Osteoblast (primary cell): ENCODE results near the gene EPS8L1. TPM values are rescaled to one million over a fixed set of nuclear protein-coding genes. Genes with fewer than 3 reads are reported as not detected.

Source experiments
- DNase-seq: peaks from one replicate; pipeline ENCODE4 v3.0.0; 2011; ENCODE audit warnings: low spot score, mixed read lengths; ENCODE audit not compliant: insufficient read length; ENCODE audit errors: missing footprints
- H2AFZ ChIP-seq: 2 replicates; pipeline ENCODE4 v1.6.0; 2011; ENCODE audit warnings: mild to moderate bottlenecking, low read length
- H3K27ac ChIP-seq: 2 replicates; pipeline ENCODE4 v1.5.1; 2011; ENCODE audit warnings: mild to moderate bottlenecking, low read depth, low read length, moderate library complexity
- H3K27me3 ChIP-seq: 2 replicates; pipeline ENCODE4 v1.6.0; 2012; ENCODE audit warnings: mild to moderate bottlenecking, control low read depth, inconsistent platforms, low read length, moderate library complexity; ENCODE audit not compliant: insufficient read depth
- H3K36me3 ChIP-seq: 2 replicates; pipeline ENCODE4 v1.5.1; 2011; ENCODE audit warnings: mild to moderate bottlenecking, low read length, control low read depth, moderate library complexity; ENCODE audit not compliant: insufficient read depth
- H3K4me1 ChIP-seq: 2 replicates; pipeline ENCODE4 v1.5.1; 2011; ENCODE audit warnings: mild to moderate bottlenecking, low read length, control low read depth, moderate library complexity; ENCODE audit not compliant: insufficient read depth
- H3K4me2 ChIP-seq: 2 replicates; pipeline ENCODE4 v1.6.0; 2011; ENCODE audit warnings: mild to moderate bottlenecking, low read length; ENCODE audit not compliant: insufficient read depth
- H3K4me3 ChIP-seq: fragments of 200-600 bp; sonication (generic); 3 replicates; pipeline ENCODE4 v1.5.1; 2012; ENCODE audit warnings: mild to moderate bottlenecking, low read length, inconsistent platforms; ENCODE audit not compliant: insufficient read depth
- H3K79me2 ChIP-seq: 2 replicates; pipeline ENCODE4 v1.6.0; 2012; ENCODE audit warnings: mild to moderate bottlenecking, low read length, control low read depth, inconsistent platforms; ENCODE audit not compliant: insufficient read depth
- H3K9me3 ChIP-seq: 2 replicates; pipeline ENCODE4 v1.5.1; 2011; ENCODE audit warnings: low read depth, low read length, control low read depth
- H4K20me1 ChIP-seq: 2 replicates; pipeline ENCODE4 v1.6.0; 2012; ENCODE audit warnings: mild to moderate bottlenecking, low read length, control low read depth; ENCODE audit not compliant: insufficient read depth
- CTCF ChIP-seq: IDR thresholded peaks from 2 replicates; pipeline ENCODE4 v1.5.1; 2011; ENCODE audit warnings: mild to moderate bottlenecking, low read depth, low read length, moderate library complexity; ENCODE audit errors: extremely low read depth
- total RNA-seq: library from RNA; depleted of rRNA; stranded (reverse); fragments of >200 nt; gene quantifications from 2 replicates; pipeline ENCODE4 v1.2.3, GENCODE V29; 2012

EPS8L1 gene
- total RNA-seq, 1 donor, result 1.1 TPM

DNA sequence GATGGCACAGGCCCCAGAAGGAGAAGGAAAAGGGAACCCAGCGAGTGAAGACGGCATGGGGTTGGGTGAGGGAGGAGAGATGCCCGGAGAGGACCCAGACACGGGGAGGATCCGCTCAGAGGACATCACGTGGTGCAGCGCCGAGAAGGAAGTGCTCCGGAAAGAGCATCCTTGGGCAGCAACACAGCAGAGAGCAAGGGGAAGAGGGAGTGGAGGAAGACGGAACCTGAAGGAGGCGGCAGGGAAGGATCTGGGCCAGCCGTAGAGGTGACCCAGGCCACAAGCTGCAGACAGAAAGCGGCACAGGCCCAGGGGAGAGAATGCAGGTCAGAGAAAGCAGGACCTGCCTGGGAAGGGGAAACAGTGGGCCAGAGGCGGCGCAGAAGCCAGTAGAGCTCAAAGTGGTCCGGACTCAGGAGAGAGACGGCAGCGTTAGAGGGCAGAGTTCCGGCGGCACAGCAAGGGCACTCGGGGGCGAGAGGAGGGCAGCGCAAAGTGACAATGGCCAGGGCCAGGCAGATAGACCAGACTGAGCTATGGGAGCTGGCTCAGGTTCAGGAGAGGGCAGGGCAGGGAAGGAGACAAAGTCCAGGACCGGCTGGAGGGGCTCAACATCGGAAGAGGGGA, 40.7 kb downstream of the EPS8L1 start:
- peak overlapping the region; percentile 94 for H3K4me3 ChIP-seq
- H3K27ac ChIP-seq, result peak overlapping the region; percentile 77
- H3K36me3 ChIP-seq, result peaks cover 4% of the 10 kb centered on the region
- peaks cover 58% of the 10 kb centered on the region for H3K79me2 ChIP-seq
- H3K27me3 ChIP-seq, result no peaks in the 10 kb centered on the region
- H3K4me2 ChIP-seq, result peak overlapping the region; percentile 97
- H3K9me3 ChIP-seq, result no peaks in the 10 kb centered on the region
- H2AFZ ChIP-seq, result peak overlapping the region; percentile 75
- peaks cover 51% of the 10 kb centered on the region for H4K20me1 ChIP-seq
- no peak for TF ChIP-seq CTCF
- peak; percentile 98 for DNase-seq
- peaks cover 14% of the 10 kb centered on the region for H3K4me1 ChIP-seq

DNA sequence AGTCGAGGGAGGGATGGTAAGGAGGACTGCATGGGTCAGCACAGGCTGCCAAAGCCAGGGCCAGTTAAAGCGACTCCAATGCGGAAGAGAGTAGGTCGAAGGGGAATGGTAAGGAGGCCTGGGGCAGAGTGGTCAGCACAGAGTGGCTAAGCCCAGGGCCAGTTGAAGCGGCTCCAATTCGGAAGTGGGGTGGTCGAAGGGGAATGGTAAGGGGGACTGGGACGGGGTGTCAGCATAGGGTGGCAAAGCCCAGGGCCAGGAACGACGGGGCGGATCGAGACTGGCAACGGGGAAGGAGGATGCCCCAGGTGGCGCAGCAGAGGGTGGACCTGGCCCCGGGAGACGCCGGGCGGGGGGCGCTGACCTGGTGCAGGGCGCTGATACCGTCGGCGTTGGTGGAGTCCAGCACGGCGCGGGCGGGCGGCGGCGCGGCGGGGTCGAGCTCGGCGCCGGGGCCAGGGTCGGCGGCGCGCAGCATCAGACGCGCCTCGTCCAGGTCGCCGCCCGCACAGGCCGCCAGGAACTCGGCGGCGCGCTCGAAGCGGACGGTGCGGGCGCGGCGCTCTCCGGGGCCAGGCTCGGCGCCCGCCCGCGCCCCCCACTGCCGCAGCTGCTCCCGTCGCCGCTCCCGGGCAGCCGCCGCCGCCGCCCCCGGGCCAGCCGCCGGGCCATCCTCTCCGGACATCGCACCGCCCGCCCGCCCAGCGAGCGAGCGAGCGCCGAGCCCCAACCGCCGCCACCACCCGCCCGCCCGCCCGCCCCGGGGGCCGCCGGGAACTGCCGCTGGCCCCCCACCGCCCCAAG, 41.4 kb downstream of the EPS8L1 start, which contains the start of gene PPP1R12C:
Gene PPP1R12C, minus strand, starts transcription at position 779 of the 804 bp plus-strand sequence. Its CDS starts 94 bp downstream, at position 685.
- peak within 1 kb of the TSS; percentile 94 for H3K4me3 ChIP-seq
- H3K27me3 ChIP-seq, result no peaks in the 10 kb centered on the region
- H3K36me3 ChIP-seq, result no peaks in the 10 kb centered on the region
- peak within 1 kb of the TSS; percentile 97 for H3K4me2 ChIP-seq
- peak within 1 kb of the TSS; percentile 95 for H2AFZ ChIP-seq
- H3K79me2 ChIP-seq, result peaks cover 51% of the 10 kb centered on the region
- H4K20me1 ChIP-seq, result peaks cover 45% of the 10 kb centered on the region
- H3K27ac ChIP-seq, result peak within 1 kb of the TSS; percentile 77
- no peak for TF ChIP-seq CTCF
- peak; percentile 91 for DNase-seq
- H3K9me3 ChIP-seq, result no peaks in the 10 kb centered on the region
- peaks cover 14% of the 10 kb centered on the region for H3K4me1 ChIP-seq

DNA sequence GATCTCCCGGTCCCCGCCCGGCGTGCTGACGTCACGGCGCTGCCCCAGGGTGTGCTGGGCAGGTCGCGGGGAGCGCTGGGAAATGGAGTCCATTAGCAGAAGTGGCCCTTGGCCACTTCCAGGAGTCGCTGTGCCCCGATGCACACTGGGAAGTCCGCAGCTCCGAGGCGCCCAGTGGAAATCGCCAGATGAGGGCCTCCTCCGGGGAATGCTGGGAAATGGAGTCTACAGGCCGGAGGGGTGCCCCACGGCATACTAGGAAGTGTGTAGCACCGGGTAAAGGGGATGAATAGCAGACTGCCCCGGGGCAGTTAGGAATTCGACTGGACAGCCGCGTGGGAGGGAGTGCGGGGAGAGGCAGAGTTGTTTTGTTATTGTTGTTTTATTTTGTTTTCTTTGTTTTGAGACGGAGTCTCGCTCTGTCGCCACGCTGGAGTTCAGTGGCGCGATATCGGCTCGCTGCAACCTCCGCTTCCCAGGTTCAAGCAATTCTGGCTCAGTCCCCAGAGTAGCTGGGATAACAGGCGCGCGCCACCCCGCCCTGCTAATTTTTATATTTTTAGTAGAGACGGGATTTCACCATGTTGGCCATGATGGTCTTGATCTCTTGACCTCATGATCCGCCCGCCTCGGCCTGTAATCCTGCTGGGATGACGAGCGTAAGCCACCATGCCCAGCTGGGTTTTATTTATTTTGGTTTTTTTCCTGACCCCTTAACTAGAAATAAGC, 42.2 kb downstream of the EPS8L1 start:
- H3K4me2 ChIP-seq, result peak overlapping the region; percentile 78
- H3K9me3 ChIP-seq, result no peaks in the 10 kb centered on the region
- peak overlapping the region; percentile 74 for H3K4me3 ChIP-seq
- no peaks in the 10 kb centered on the region for H3K27me3 ChIP-seq
- H3K27ac ChIP-seq, result peak overlapping the region; percentile 54
- H3K79me2 ChIP-seq, result peaks cover 44% of the 10 kb centered on the region
- no peaks in the 10 kb centered on the region for H3K36me3 ChIP-seq
- peaks cover 38% of the 10 kb centered on the region for H4K20me1 ChIP-seq
- peaks cover 14% of the 10 kb centered on the region for H3K4me1 ChIP-seq
- TF ChIP-seq CTCF, result no peak
- H2AFZ ChIP-seq, result peak overlapping the region; percentile 95
- DNase-seq, result peak; percentile 100
